Measurements from ENCODE around the gene MSANTD2.

MSANTD2 gene

DNA sequence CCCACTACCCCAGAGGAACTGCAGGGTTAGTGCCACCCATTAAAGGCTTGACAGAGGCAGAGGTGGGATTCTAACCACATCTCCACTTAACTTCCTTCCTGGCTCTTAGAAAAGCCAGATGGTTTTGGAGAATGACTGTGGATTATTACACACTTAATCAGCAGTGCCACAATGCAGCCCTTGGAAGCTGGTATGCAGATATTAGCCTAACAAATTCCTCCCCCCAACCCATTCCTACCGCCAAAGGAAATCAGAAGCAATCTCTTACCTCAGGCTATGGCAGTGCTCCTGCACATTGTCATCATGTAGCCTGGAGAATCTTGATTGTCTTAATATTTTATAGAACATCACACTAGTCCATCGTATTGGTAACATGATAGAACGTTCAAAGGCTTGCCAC, 83.6 kb downstream of the MSANTD2 start:
- no peak for TF ChIP-seq CTCF (IDR thresholded peaks at IDR 0.05; ENCODE audit: low read depth, low read length)

More for the DNA sequence above, 83.6 kb downstream of the MSANTD2 start:
- Histone ChIP-seq H3K36me3 (no peaks in the 10 kb centered on the region), H3K9me3 (ENCODE audit: severe bottlenecking) (no peaks in the 10 kb centered on the region), H3K27ac (no peak overlapping the region), H3K27me3 (ENCODE audit: insufficient read depth, low read depth, severe bottlenecking) (no peaks in the 10 kb centered on the region), H3K4me3 (ENCODE audit: low read depth, low read length) (no peak overlapping the region)
- no peak for DNase-seq

All from WERI-Rb-1 (cell line).